ACHN (cell line): ENCODE results near the gene ZNF106.

Experiments
- DNase-seq: peaks from one replicate; pipeline ENCODE4 v3.0.0-alpha.2; 2015
- in situ Hi-C: cut with HindIII; loops from 2 replicates; pipeline ENCODE4 v1.10.0; 2017; ENCODE audit warnings: low sequenced_read_pairs, low pct_ligation_motif_present, low pct_unique_long_range_greater_than_20kb

ZNF106 gene

DNA sequence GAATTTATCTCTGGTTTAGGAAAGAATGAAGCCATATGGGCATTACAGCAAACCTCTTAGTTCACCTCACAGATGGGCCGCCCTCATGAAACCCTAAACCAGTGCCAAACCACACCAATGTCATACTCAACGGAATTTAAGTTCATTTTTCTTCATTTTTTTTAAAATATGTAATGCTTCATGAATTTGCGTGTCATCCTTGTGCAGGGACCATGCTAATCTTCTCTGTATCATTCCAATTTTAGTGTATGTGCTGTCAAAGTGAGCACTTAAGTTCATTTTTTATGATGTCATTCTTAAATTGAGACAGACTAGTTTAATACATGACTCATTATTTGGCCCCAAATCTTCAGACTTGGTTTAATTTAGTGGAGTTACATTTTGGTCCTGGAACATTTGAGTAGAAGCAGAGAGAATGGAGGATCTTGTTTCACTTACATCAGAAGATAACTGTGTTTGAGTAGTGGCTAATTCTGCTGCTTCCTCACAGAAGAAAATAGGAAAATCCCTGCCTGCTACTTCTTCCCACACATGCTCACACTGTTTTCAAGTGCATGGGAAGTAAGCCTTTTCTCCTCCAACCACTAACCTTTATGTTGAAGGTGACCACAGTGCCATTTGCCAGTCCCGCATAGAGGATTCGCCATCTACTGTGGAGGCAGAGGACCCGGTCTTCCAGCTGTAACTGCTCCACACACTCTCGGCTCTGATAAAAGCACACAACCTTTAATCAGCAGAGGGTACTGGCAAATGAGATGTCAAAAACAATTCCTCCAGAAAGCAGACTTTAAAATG lies 63.3 kb downstream of the ZNF106 start:
- no peak for DNase-seq
- in situ Hi-C loops: no loop called here

DNA sequence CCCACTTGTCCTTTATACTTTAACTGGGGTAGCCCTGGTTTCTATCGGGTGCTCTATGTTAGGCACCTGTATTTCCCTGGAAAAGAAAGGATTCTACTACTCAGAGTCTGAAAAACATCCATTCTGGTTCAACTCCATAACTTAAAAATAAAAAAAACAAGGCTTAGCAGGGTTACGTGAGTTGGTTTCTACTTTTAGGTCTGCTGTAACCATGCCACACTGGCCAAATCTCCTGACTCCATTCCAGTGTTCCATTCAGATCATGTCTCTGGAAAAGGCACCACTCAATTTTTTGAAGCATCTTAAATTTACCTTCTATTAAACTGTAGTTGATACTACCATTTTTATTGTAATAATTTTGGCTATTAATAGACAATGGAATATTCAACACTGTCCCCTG lies 69.6 kb downstream of the ZNF106 start:
- in situ Hi-C loops: no loop called here

DNA sequence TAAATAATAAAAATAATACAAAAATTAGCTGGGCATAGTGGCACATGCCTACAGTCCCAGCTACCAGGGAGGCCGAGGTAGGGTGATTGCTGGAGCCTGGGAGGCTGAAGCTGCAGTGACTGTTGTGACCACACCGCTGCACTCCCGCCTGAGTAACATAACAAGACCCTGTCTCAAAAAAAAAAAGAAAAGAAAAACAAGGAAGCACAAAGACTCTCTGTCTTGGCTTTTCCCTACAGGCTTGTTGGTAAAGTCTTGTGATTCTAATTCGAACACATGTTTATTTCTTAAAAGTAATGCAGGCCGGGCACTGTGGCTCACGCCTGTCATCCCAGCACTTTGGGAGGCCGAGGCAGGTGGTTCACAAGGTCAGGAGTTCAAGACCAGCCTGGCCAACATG lies 71.6 kb downstream of the ZNF106 start:
- in situ Hi-C loops: no loop called here
- DNase-seq: no peak

More for the DNA sequence above, 69.6 kb downstream of the ZNF106 start:
- DNase-seq: no peak

DNA sequence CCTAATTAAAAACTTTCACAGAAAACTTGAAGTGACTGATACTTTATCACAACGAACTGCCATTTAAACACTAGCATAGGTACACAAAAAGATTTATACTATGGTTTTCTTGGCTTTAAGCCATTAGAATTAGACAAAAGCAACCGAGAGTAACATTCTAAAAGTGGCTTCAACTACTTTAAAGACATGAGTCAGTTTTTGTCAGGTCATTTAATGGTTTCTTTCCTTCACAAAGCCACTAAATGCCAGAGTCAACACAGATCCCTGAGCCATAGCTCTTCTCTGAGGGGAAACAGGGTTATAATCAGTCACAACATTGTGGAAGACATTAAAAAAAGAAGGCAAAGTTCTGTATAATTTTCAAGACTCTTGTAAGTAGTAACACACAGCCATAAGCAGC lies 77.0 kb downstream of the ZNF106 start:
- in situ Hi-C loops: no loop called here
- no peak for DNase-seq

DNA sequence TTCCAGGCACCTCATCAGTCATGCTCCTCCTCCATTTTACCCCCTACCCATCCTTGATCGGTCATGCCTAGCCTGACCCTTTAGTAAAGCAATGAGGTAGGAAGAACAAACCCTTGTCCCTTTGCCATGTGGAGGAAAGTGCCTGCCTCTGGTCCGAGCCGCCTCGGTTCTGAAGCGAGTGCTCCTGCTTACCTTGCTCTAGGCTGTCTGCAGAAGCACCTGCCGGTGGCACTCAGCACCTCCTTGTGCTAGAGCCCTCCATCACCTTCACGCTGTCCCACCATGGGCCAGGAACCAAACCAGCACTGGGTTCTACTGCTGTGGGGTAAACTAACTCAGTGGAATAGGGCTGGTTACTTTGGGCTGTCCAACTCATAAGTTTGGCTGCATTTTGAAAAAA lies 79.1 kb downstream of the ZNF106 start:
- in situ Hi-C loops: no loop called here
- DNase-seq: no peak

DNA sequence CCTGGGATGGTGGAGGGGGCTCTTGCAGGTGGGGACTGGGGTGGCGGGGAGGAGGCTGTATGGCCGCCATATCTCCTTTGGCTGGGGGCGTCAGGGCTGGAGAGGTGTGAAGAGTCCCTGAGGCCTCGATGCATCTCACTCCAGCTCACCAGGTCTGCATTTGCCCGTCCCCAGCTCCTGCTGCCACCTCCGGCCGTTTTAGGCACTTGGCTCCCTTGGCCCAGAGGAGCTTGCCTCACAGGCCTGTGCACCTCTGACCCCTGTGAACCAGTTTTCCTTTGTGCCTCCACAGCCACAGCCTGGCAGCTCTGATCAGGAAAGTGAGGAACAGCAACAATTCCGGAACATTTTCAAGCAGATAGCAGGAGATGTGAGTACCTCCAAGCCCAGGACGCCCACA lies 81.9 kb downstream of the ZNF106 start:
- DNase-seq: no peak
- in situ Hi-C loops: no loop called here

DNA sequence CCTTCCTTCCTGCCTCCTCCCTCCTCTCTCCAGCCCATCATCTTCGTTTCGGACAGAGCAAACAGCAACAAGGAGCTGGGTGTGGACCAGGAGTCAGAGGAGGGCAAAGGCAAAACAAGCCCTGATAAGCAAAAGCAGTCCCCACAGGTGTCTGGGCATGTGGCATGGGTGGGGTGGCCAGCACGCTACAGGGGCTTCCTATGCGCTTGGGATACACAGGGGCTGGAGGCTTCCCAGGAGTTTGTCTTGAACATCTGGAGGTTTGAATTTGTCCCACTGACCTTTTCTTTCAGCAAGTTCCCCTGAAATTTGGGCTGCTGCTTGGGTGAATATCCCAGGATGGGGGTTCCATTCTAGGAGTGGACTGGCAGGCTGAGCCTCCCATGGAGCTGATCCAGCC lies 82.8 kb downstream of the ZNF106 start:
- no peak for DNase-seq
- in situ Hi-C loops: no loop called here

DNA sequence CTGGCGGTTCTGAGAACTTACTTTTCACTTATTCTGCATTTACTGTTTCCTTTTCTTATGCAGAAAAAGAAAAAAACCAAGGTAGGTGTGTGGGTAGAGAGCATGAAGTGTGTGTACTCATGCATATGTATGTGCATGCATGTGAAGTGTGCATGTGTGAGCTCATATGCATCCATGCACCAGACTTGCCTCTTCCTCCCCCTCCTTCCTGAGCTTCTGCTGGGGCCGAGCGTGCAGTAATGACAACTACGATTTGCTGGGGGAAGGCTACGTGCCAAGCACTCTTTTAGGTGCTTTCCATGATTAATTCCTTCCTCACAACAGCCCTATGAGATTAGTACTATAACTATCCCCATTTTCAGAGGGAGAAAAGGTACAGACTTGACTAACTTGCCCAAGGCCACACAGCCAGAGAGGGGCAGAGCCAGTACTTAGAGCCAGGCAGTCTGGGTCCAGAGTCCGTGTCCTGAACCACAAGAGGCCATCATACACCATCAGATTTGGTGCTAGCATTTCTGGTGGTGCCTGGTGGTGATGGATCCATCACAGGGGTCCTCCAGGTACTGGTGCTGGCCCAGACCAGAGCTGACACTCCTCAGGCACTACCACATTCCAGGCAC lies 85.0 kb downstream of the ZNF106 start:
- in situ Hi-C loops: no loop called here

DNA sequence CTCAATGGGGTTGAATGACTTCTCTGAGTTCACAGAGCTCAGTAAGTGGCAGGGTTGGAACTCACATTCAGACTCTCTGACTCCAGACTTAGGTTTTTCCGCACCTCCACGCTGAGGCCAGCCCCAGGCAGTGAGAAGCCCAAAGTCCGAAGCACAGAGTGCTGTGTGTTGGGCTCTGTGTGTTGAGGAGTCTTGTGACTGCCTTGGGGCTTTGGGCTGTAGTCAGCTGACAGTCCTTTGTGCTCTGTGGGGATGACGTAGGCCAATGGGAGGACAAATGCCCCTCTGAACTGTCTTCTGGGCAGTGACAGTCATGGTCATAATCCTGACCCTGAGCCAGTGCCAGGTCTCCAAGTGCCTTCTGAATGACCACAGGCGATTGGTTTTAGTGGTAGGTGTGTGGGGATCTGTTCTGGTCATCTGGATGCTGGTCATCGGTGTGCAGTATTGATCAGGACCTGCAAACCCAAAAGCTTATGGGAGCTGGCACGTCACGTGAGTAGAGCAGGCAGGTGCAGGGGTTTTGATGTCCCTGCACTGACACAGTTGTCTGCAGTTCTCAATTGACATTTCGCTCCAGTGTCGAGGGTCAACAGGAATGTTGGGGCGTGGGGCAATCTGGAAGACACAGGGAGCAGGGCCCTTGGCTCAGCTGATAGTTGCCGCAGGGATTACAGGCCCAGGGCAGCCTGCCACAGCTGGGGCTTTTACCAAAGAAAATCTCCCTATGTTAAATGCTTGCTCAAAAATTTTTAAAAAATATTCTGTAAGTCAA lies 86.3 kb downstream of the ZNF106 start:
- DNase-seq: no peak
- in situ Hi-C loops: no loop called here

More for the DNA sequence above, 85.0 kb downstream of the ZNF106 start:
- no peak for DNase-seq

DNA sequence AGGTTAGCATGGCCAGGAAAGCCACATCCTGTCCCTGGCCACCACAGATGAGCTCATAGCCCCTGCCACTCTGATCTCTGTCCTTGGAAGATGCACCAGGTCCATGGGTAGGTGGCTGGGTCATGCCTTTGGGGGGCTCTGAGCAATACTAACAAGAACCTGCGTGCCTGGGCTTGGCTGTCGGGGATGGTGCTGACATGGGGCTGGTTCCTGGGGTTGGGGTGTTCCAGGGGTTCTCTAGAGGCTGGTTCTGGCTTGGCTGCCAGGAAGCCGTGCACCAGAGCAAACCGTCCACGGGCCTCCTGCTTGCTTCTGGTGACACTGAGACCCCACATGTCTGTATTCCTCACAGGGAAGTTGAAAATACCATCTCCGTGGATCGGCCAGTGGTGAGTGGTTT lies 87.6 kb downstream of the ZNF106 start:
- in situ Hi-C loops: no loop called here
- no peak for DNase-seq

DNA sequence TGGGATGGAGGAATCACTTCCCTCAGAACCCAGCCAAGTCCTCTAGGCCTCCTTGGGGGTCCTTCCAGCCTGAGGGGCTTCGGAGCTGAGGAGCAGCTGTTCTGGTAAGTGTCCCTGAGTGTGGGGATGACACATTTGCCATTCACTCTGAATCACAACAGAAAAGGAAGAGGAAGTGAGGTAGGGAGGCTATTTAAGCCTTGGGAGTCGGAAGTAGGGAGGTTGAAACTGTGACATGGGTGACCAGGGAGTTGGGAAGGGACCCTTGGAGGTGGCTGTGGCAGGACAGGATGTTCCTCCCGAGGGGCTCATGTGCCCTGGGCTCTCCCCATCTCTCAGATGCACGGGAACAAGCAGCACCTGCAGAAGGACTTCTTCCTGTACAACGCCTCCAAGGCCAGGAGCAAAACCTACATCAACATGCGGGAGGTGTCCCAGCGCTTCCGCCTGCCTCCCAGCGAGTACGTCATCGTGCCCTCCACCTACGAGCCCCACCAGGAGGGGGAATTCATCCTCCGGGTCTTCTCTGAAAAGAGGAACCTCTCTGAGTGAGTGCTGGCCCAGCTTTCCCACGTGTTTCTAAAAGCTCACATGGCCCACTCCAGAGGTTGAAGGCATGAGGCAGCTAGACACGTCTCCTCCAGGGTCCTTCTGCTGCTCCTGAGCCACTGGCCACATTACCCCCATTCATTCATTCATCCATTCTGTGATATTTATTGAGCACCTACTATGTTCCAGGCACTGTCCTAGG lies 88.3 kb downstream of the ZNF106 start:
- in situ Hi-C loops: no loop called here
- DNase-seq: no peak

DNA sequence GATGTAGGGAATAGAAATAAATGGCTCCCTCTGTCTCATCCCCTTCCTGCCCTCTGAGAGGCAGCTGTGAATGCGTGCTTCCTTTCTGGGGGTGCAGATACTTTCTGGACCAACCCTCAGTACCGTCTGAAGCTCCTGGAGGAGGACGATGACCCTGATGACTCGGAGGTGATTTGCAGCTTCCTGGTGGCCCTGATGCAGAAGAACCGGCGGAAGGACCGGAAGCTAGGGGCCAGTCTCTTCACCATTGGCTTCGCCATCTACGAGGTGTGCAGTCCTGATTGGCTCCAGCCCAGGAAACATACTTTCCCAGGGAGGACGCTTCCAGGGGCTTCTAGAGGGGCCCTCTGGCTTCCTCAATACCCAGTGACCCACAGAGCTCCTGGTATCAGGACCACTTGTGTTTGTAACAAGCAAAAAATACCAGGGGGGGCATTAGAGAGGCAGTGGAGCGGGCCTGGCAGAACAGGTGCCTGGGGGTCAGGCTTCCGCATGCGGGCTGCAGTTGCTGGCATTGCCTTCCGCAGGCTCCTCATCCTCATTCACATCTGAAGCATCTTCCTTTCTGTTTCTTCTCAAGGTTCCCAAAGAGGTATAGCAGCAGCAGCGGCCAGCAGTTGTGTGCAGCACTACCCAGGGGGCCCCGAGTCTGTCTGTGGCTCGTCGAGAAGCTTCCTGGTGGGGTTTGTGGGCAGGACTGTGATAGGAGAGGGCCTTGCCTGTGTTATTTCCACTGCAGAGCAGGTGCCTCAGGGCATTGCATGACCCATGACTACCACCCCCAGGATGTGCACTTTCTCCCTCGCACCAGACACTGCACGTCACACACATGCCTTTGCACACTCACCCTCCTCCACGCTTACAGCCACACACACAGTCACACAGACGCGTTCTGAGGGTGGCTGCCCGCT lies 89.1 kb downstream of the ZNF106 start:
- DNase-seq: no peak
- in situ Hi-C loops: no loop called here

DNA sequence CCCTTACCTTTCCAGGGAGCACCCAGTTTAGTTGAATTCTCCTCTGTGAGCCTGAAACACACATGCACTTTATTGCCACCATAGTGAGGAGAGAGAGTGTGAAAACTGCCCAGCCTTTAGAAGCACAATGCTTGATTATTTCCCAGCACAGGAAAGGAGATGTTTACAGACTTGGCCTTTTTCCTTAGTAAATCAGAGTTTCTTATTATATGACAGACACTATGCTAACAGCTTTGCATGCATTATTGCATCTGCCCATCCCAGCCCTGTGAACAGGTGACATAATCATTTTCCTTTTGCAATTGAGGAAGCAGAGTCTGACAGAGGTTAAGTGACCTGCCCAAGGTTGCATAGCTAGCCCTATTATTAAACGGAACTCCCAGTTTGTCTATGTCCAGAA lies 95.1 kb downstream of the ZNF106 start:
- in situ Hi-C loops: no loop called here
- DNase-seq: no peak

DNA sequence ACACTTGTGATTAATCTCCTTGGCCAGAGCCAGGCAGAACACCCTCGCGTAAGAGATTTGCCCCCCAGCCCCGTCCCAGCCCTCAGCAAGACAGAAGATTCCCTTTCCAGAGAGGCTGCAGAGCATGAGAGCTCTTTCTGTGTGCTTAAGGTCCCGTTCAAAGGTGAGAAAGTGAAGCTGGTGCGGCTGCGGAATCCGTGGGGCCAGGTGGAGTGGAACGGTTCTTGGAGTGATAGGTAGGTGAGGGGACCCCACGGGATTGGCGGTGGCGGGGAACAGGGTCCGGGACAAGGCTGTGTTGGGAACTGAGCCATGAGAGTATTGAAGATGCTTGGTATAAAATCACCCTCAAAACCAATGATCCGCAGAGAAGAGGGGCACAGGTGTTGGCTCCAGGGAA lies 96.8 kb downstream of the ZNF106 start:
- in situ Hi-C loops: no loop called here
- no peak for DNase-seq

DNA sequence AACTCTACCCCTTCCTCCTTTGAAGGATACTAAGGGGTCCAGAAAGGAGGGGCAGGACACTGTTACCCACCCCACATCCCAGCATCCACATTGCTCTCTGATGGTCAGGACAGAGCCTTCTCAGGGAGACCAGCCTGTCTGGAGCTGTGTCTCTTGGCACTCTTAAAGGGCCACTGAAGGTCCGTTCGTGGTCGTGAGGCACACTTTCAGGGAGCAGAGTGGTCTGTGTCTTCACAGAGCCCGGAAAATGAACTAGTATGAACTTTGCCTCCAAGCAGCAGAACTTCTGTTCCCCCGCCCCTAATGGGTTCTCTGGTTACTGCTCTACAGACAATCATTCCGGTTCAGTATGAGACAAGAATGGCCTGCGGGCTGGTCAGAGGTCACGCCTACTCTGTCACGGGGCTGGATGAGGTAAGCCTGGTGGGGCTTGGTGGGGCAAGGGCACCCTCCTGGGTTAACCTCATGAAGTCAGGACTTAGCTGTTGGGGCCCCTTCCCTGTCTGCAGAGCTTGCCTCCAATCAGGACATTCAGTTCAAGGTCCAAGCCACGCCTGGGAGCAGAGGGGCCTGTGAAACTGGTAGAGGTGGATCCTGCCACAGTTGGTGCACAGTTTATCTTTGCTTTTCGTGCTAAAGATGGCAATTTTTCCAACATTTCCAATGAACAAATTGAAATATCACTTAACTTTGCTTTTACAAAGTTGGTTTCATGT lies 98.5 kb downstream of the ZNF106 start:
- in situ Hi-C loops: no loop called here
- no peak for DNase-seq

DNA sequence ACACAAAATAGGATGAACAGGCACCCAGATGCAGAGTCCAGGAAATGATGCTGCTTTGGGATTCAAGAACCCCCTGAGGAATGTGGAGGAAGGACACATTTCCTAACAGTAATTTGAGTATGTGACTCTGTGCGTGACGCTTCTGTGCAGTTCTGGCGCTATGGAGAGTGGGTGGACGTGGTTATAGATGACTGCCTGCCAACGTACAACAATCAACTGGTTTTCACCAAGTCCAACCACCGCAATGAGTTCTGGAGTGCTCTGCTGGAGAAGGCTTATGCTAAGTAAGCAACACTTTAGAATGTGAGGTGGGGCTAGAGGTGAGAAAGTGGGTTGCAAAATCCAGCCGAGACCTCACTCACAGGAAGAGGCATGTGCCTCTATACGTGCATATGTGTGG lies 103.3 kb downstream of the ZNF106 start:
- in situ Hi-C loops: no loop called here
- no peak for DNase-seq

DNA sequence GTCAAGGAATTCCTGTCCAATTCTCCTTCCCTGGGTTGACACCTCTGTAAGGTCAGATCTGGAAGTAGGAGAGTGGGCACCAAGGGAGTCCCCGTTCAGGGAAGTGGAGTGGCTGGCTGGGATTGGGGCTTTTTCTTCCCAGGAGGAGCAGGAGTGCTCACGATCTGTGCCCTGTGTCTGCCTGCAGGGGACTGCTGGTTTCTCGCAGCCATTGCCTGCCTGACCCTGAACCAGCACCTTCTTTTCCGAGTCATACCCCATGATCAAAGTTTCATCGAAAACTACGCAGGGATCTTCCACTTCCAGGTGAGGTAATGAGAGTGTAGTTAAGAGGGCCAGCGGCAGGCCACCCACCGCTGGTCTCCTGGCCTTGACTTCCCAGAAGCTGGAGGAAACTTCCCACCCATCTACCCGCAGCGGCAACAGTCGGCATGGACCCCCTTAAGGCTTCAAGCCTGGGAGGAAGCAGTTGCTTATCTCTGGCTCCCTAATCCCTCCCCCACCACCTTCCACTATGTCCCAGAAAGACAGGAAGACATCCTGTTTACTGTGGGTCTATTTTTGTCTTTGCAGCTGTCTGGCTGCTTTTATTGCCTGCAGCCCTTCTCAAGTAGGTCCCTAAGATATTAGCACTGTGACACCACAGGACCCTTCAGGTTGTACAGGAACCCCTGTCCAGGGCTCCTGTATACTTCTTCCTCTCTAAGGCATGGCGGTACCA lies 104.8 kb downstream of the ZNF106 start:
- no peak for DNase-seq
- in situ Hi-C loops: no loop called here
